ENCODE data around the gene TIMM22.

The TIMM22 gene

GRCh38 chr17:953767-954166, 43.2 kb upstream of the TIMM22 start:
- Histone ChIP-seq H3K4me3 (ENCODE audit: low read depth, low read length) (no peak overlapping the region), H3K27me3 (replicated peaks) (peaks cover 4% of the 10 kb centered on the region), H3K27ac (no peak overlapping the region), H3K36me3 (replicated peaks) (no peaks in the 10 kb centered on the region)
- no peak for TF ChIP-seq CTCF (IDR thresholded peaks at IDR 0.05; ENCODE audit: low read depth, low read length, missing control alignments)
- DNase-seq = no peak
- in situ Hi-C loops (cut with HindIII; ENCODE audit: low pct_ligation_motif_present, low sequenced_read_pairs) = no loop called here

- TF ChIP-seq CTCF (IDR thresholded peaks at IDR 0.05; ENCODE audit: low read depth, low read length, missing control alignments) = no peak
- Histone ChIP-seq H3K27me3 (replicated peaks) (peaks cover 4% of the 10 kb centered on the region), H3K27ac (peak overlapping the region; percentile 49), H3K36me3 (replicated peaks) (no peaks in the 10 kb centered on the region), H3K4me3 (ENCODE audit: low read depth, low read length) (no peak overlapping the region)
- DNase-seq = peak; percentile 76
- in situ Hi-C loops (cut with HindIII; ENCODE audit: low pct_ligation_motif_present, low sequenced_read_pairs) = no loop called here
These were observed 42.3 kb upstream of the TIMM22 start for GRCh38 chr17:954431-955164.

- no peak overlapping the region for H3K4me3 ChIP-seq (ENCODE audit: low read depth, low read length)
- H3K27me3 ChIP-seq (replicated peaks) = no peaks in the 10 kb centered on the region
- in situ Hi-C loops (cut with HindIII; ENCODE audit: low pct_ligation_motif_present, low sequenced_read_pairs) = no loop called here
- DNase-seq = no peak
- H3K36me3 ChIP-seq (replicated peaks) = no peaks in the 10 kb centered on the region
- no peak overlapping the region for H3K27ac ChIP-seq
- no peak for TF ChIP-seq CTCF (IDR thresholded peaks at IDR 0.05; ENCODE audit: low read depth, low read length, missing control alignments)
These were observed 40.0 kb upstream of the TIMM22 start for GRCh38 chr17:956905-957304.

DNA sequence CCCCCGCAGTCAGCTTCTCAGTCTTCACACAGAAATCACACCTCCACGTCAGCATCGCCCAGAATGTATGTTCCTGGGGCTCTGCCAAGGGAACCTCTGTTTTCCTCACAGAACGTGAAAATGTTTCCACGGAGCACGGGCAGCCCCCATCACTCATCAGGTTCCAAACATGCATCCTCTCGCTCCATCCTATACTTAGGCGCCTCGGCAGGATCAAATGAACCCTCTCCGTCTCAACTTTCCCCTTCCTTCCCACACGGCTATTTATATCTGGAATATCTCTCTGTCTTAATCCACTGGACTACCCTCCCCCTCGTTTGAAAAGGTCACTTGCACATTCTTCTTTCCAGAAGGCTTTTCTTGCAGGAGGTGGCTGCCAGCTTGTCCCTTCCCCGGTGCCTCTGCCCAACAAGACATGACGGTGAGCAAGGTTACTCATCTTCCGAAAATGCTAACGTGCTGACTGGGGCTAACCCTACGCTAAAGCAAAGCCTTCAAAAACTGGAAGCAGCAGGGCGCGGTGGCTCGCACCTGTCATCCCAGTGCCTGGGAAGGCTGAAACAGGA, 39.0 kb upstream of the TIMM22 start:
- no peak for TF ChIP-seq CTCF (IDR thresholded peaks at IDR 0.05; ENCODE audit: low read depth, low read length, missing control alignments)

DNA sequence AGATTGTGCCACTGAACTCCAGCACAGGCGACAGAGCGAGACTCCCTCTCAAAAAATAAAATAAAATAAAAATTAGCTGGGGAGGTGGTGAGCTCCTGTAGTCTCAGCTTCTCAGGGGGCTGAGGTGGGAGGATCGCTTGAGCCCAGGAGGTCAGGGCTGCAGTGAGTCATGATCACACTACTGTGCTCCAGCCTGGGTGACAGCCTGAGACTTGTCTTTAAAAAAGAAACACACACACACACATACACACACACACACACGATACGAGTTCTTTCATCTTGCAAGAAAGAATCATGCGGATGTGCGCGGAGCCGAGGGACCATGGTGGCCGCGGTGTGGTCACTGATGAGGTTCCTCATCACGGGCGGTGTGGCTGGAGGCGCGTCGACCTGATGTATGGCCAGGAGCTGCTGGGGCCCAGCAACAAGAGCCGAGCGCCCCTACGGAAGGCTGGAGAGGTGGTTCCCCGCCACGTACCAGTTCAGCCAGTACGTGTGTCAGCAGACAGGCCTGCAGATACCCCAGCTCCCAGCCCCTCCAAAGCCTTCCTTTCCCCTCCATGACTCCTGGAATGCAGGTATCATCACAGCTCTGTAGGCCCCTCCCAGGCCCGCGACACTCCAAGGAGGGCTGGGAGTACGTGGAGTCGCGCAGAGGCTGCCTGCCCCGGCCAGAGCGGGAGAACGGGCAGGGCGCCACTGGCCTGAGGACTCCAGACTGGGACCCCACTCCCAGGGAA, 38.0 kb upstream of the TIMM22 start:
- in situ Hi-C loops (cut with HindIII; ENCODE audit: low pct_ligation_motif_present, low sequenced_read_pairs) = no loop called here
- no peak for TF ChIP-seq CTCF (IDR thresholded peaks at IDR 0.05; ENCODE audit: low read depth, low read length, missing control alignments)
- no peaks in the 10 kb centered on the region for H3K36me3 ChIP-seq (replicated peaks)

More for the DNA sequence above, 39.0 kb upstream of the TIMM22 start:
- in situ Hi-C loops (cut with HindIII; ENCODE audit: low pct_ligation_motif_present, low sequenced_read_pairs) = no loop called here
- Histone ChIP-seq H3K36me3 (replicated peaks) (no peaks in the 10 kb centered on the region), H3K4me3 (ENCODE audit: low read depth, low read length) (no peak overlapping the region), H3K27ac (no peak overlapping the region), H3K27me3 (replicated peaks) (no peaks in the 10 kb centered on the region)
- DNase-seq = no peak

More for the DNA sequence above, 38.0 kb upstream of the TIMM22 start:
- Histone ChIP-seq H3K27ac (no peak overlapping the region), H3K4me3 (ENCODE audit: low read depth, low read length) (no peak overlapping the region), H3K27me3 (replicated peaks) (no peaks in the 10 kb centered on the region)
- DNase-seq = no peak

Data from brain microvascular endothelial cell (primary cell).